GM19099 (cell line): ENCODE measurements around the gene USH1C.

Experiments
- POLR2A ChIP-seq: IDR thresholded peaks from 3 replicates; pipeline ENCODE4 v1.6.1; 2011; ENCODE audit warnings: low read depth; ENCODE audit not compliant: insufficient read length; ENCODE audit errors: extremely low read depth

Gene USH1C

GRCh38 chr11:17558025-17558780, 14.0 kb upstream of the USH1C start:
- TF ChIP-seq POLR2A: no peak

DNA sequence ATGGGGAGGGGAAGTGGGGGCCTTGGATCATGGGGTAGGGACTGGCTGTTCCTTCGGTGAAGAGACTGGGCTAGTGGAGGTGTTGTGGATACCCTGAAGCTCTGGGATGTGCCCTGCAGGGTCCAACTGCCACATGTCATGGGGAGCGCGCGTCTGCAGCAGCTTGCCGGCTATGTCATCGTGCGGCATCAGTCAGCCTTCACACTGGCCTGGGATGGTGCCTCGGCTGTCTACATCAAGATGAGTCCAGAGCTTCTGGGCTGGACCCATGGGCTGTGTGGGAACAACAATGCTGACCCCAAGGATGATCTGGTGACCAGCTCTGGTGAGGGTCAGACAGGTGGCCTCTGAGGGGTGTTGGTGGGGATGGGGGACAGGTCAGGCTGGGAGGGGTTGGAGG, 12.8 kb upstream of the USH1C start:
- TF ChIP-seq POLR2A: no peak

DNA sequence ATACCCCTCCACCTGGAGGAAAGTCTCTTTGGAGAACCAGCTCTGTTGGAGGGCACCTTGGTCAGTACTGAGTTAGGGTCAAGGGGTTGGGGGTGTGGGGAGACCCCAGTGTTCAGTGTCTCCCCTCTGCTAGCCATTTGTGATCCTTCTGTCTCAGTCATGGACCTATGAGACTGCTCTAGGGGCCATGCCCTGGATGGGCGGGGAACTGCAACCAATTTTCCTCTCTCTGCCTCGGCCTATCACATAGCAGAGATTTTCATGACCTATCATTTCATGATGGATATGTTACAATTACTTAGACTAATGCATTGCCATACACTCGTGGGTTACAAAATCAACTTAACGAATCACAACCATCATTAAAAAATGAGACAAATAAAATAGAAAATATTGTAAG, 10.3 kb upstream of the USH1C start:
- no peak for TF ChIP-seq POLR2A

DNA sequence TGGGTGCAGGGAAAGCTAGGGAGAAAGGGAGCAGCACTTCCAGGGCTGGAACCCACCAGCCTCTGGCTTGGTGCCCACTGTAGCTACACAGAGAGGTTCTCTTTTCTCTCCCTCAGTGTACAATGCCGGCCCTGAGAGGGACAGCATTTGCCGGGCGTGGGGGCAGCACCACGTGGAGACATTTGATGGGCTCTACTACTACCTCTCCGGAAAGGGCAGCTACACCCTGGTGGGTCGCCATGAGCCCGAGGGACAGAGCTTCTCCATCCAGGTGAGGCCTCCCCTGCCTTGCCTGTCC, 9.0 kb upstream of the USH1C start:
- no peak for TF ChIP-seq POLR2A

DNA sequence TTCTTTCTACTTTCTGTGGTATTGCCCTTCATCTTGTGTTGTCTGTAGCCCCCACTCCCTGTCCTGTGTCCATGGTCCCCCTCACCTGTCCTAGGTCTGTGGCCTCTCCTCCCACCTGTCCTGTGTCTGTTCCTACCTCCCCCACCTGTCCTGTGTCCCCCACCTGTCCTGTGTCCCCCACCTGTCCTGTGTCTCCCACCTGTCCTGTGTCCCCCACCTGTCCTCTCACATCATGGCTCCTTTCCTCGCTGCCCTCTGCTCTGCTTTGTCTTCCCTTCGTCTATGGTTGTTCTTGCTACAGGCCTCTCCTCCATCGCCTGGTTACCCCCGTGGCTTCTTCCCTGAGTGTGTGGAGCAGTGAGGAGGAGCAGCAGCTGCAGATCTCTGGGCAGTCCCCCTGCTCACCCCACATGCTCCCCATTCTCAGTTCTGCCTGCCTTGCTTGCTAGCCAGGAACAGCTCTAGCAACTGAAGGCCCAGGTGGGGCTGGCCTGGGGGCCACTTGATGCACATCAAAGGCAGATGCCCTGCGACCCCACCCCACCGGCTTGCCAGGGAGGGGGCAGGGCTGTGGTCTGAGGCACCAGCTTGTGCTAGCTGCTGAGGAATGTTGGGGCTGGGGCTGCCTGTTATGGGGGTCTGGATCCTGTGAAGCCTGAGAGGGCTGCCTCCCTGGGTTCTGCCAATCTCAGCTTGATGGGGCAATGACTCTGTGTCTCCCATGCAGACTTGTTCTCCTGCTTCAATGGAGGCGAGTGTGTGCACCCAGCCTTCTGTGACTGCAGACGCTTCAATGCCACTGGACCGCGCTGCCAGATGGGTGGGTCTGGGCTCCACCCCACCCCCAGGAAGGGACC, 8.4 kb upstream of the USH1C start:
- no peak for TF ChIP-seq POLR2A

DNA sequence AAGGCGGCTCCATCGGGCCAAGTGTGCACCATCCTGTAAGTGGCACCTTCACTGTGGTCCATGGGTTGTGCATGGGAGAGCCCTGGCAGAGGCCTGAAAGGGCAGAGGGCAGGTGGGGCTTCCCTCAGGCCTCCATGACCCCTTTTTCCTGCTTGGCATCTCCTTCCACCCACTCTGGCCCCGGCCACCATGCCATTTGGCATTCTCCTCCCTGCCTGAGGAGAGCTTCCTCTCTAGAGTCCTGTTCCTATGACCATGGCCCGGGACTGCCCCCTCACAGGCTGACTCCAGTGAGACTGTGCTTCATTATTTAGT, 7.8 kb upstream of the USH1C start:
- TF ChIP-seq POLR2A: no peak

- TF ChIP-seq POLR2A: no peak
Measured at GRCh38 chr11:17551347-17552040, 7.3 kb upstream of the USH1C start.

GRCh38 chr11:17550450-17551346, 6.5 kb upstream of the USH1C start:
- TF ChIP-seq POLR2A: no peak

DNA sequence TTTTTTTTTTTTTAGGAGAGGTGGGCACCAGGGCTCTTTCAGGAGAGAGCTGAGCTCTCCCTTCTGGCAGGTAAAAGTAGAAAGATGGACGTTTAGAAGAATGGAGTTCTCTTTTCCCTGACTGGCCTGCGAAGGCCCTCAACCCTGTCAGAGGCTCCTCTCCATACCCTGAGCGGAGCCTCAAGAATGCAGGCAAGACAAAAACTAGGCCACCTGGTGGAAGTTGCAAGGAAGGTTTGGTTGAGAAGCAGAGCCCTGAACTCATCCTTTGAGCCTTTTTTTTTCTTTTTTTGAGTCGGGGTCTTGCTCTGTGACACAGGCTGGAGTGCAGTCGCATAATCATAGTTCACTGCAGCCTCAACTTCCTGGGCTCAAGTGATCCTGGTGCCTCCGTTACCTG, 4.2 kb upstream of the USH1C start:
- TF ChIP-seq POLR2A: no peak

DNA sequence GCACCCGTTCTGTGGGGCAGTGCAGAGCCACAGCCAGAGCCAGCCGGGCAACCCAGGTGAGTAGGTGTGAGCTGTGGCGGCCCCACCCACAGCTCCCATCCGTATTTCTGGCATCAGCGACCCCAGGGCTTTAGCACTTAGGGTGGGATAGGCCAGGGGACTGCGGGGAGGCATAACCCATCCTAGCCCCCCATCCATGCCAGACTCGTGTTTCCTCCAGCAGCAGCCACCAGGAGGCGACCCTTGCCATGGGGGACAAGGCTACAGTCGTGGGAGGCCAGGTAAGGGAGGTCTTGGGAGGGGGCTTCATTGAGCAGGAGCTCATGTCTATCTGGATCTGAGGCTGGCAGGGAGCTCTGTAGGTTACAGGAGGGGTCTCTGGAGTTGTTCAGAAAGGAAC, 3.7 kb upstream of the USH1C start:
- TF ChIP-seq POLR2A: no peak

DNA sequence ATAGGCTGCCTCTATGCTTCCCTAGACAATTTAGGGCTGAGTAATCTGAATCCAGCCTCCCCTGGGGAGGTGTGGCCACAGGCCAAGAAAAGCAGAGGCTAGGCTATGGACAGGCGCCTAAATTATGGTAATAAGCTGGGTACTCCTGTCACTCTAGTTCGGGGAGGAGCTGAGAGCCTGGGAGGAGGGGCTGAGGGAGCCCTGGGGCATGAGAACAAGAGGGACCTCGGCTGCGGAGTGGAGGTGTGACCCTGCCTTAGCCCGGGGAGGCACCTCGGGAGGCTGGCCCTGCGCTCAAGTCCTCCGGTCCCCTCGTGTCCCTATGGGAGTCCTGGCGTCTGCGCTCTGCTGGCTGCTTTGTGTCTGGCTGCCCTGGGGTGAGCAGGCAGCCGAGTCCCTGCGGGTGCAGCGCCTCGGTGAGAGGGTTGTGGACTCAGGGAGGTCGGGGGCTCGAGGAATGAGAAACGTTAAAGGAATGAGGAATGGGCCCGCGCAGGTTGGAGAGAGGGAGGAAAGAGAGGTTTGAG, 2.9 kb upstream of the USH1C start, which contains the start of gene OTOG:
OTOG (plus strand) TSS at position 209 of the 527 bp plus-strand sequence; CDS start at position 323, 114 bp downstream.
- no peak for TF ChIP-seq POLR2A

DNA sequence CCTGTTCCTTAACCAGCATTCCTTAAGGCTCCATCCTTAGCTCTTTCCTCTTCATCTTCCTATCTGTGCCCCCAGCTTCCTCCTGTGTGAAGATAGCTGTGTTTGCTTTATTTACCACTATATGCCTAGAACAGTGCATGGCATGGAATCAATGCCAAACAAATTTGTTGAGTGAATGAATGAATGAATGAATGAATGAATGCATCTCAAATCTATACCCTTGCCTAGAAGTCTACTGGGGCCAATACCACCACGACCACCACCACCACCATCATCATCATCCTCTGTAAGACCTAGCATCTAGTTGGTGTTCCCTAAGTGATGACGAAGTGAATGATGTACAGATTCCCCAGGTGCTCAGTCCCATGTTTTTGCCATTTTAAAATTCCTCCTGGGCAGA, 2.0 kb upstream of the USH1C start:
- no peak for TF ChIP-seq POLR2A

DNA sequence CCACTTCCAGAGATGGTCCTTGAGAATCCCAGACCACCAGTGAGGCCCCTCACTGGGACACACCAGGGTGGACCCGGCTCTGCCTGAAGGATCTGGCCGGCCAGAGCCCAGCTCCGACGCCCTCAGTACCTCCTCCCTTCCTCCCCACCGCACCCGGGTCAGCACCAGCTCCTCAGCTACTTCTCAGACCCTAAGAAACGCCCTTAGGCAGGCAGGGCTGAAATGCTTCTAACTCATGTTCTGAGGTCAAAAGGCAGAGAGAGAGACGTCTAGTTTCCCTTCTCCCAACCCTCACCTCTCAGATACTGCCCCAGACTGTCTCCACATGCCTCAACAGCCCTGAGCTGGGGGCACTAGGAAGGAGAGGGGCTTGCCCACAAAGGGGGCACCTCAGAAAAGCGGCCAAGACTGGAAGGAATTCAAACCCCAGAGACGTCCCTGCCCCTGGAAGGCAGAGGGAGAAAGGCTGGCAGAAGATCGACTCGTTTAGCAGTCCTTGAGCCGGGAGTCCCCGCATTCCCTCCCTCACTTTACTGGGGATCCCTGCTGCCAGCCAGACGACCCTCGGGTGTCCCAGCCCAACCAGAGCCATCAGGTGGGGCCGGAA, 539 bp downstream of the USH1C start:
- no peak for TF ChIP-seq POLR2A

DNA sequence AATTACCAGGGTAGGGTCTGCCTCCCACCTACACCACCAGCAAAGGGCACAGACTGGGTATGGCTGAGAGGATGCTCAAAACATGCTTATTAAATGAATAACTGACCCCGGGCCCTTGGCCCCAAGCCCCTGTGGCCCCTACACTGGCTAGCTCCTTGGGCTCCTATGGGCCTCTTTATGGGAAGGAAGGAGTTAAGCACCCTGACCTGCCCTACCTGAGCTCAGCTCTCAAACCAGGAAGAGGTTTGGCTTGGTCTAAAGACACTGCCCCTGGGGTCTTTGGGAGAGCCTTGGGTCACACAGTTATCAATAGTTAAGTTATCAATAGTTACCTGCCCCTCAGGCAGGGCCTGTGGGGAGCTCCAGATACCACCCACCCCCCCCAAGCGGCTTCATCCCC, 1.2 kb downstream of the USH1C start:
- TF ChIP-seq POLR2A: no peak
